ENCODE measurements around the gene UNC50.

DNA sequence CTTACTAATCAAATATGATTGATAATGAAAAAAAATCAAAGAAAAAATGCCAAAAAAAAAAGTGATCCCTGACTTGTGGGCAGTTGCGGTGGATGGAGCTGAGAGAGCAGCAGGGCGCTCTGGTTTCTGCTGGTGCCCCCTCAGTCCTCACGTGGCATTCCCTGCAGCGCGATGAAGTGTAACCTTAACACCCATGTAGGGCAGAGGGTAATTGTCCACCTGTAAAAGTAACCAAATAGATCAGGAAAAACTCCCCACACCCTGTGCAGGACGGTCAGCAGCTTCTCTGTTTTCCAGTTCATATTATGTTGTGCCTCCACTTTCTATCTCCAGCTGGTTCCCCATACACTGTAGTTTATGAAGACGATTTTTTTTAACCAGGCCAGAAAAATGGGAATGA, 25.1 kb upstream of the UNC50 start:
- TF ChIP-seq, protein P1, sequence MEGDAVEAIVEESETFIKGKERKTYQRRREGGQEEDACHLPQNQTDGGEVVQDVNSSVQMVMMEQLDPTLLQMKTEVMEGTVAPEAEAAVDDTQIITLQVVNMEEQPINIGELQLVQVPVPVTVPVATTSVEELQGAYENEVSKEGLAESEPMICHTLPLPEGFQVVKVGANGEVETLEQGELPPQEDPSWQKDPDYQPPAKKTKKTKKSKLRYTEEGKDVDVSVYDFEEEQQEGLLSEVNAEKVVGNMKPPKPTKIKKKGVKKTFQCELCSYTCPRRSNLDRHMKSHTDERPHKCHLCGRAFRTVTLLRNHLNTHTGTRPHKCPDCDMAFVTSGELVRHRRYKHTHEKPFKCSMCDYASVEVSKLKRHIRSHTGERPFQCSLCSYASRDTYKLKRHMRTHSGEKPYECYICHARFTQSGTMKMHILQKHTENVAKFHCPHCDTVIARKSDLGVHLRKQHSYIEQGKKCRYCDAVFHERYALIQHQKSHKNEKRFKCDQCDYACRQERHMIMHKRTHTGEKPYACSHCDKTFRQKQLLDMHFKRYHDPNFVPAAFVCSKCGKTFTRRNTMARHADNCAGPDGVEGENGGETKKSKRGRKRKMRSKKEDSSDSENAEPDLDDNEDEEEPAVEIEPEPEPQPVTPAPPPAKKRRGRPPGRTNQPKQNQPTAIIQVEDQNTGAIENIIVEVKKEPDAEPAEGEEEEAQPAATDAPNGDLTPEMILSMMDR (IDR thresholded peaks at IDR 0.05) = no peak
- no peak for TF ChIP-seq POLR2A (IDR thresholded peaks at IDR 0.05)

All from ovary (tissue), 3 donors.